SK-N-SH (cell line): ENCODE measurements around the gene RBM38. TPM values are rescaled to one million over a fixed set of nuclear protein-coding genes. Genes with fewer than 3 reads are reported as not detected.

ENCODE experiments used
- CTCF ChIA-PET: fragments of 300-600, 350-600 bp; formaldehyde crosslinking; extraction: SDS; loops from one replicate; lab custom pipeline; 2021; lab: Yijun Ruan, JAX
- POLR2A ChIA-PET: fragments of 350-600 bp; sonication (Branson Sonifier 250); formaldehyde crosslinking; extraction: SDS; loops from one replicate; lab custom pipeline; 2020; ENCODE audit warnings: antibody characterized with exemption, inconsistent platforms; lab: Yijun Ruan, JAX
- DNase-seq: peaks from one replicate; pipeline ENCODE4 v3.0.0; 2012
- H2AFZ ChIP-seq: fragments of 200-600 bp; sonication (generic); 2 replicates; pipeline ENCODE4 v1.8.1; 2016; ENCODE audit warnings: antibody characterized with exemption, mild to moderate bottlenecking, low read depth
- H3F3A ChIP-seq: fragments of 200-600 bp; sonication (generic); replicated peaks from 2 replicates; pipeline ENCODE3; 2016; ENCODE audit warnings: antibody characterized with exemption, mild to moderate bottlenecking; ENCODE audit not compliant: insufficient read depth
- H3K27ac ChIP-seq, 2 experiments: fragments of 200-500 bp in 1 of 2; fragments of 200-600 bp in 1 of 2; sonication (Bioruptor generic) in 1 of 2; sonication (generic), shearing (Covaris generic) in 1 of 2; 2 replicates each; pipeline versions ENCODE4 v1.5.1 to v1.6.1; 2014 to 2016; ENCODE audit warnings: low read depth in 2 of 2, inconsistent platforms in 1 of 2, low read length in 1 of 2, mild to moderate bottlenecking in 1 of 2, mixed read lengths in 1 of 2
- H3K27me3 ChIP-seq: fragments of 200-600 bp; sonication (generic), shearing (Covaris generic); 2 replicates; pipeline ENCODE4 v1.6.1; 2016; ENCODE audit warnings: mixed run types; ENCODE audit not compliant: insufficient read depth
- H3K36me3 ChIP-seq, 2 experiments: fragments of 200-500 bp in 1 of 2; fragments of 200-600 bp in 1 of 2; sonication (Bioruptor generic) in 1 of 2; sonication (generic) in 1 of 2; replicated peaks in 1 of 2; 2 replicates each; pipeline versions ENCODE3 to v1.5.1; 2014 to 2016; ENCODE audit warnings: low read length in 1 of 2, mild to moderate bottlenecking in 1 of 2; ENCODE audit not compliant: insufficient read depth in 2 of 2, control insufficient read depth in 1 of 2
- H3K4me1 ChIP-seq, 2 experiments: fragments of 200-500 bp in 1 of 2; fragments of 200-600 bp in 1 of 2; sonication (Bioruptor generic) in 1 of 2; sonication (generic), shearing (Covaris generic) in 1 of 2; 2 replicates each; pipeline versions ENCODE4 v1.5.1 to v1.6.1; 2014 to 2016; ENCODE audit warnings: low read depth in 1 of 2, low read length in 1 of 2, mixed run types in 1 of 2; ENCODE audit not compliant: insufficient read depth in 2 of 2, control insufficient read depth in 1 of 2
- H3K4me2 ChIP-seq: fragments of 200-600 bp; sonication (generic), shearing (Covaris generic); 2 replicates; pipeline ENCODE4 v1.6.1; 2017; ENCODE audit warnings: mixed run types
- H3K4me3 ChIP-seq, 2 experiments: fragments of 200-500 bp in 1 of 2; fragments of 200-600 bp in 1 of 2; sonication (Bioruptor generic) in 1 of 2; sonication (generic), shearing (Covaris generic) in 1 of 2; 2 replicates each; pipeline versions ENCODE4 v1.5.1 to v1.8.1; 2014 to 2016; ENCODE audit warnings: low read depth in 2 of 2, inconsistent platforms in 1 of 2, low read length in 1 of 2, mild to moderate bottlenecking in 1 of 2, mixed read lengths in 1 of 2, moderate library complexity in 1 of 2
- H3K79me2 ChIP-seq: fragments of 200-600 bp; sonication (generic); 2 replicates; pipeline ENCODE4 v1.8.1; 2017; ENCODE audit warnings: mild to moderate bottlenecking; ENCODE audit not compliant: insufficient read depth
- H3K9ac ChIP-seq: fragments of 200-600 bp; sonication (generic); 2 replicates; pipeline ENCODE4 v1.6.1; 2017; ENCODE audit warnings: mixed run types
- H3K9me2 ChIP-seq: fragments of 200-600 bp; sonication (generic); 2 replicates; pipeline ENCODE4 v1.6.1; 2017; ENCODE audit warnings: mixed run types
- H3K9me3 ChIP-seq: fragments of 200-600 bp; sonication (generic); 2 replicates; pipeline ENCODE4 v1.6.1; 2017; ENCODE audit warnings: mixed run types, mild to moderate bottlenecking, moderate library complexity
- H4K20me1 ChIP-seq: fragments of 200-600 bp; sonication (generic); 2 replicates; pipeline ENCODE4 v1.6.1; 2017; ENCODE audit warnings: mild to moderate bottlenecking, mixed run types; ENCODE audit not compliant: insufficient read depth
- CHD2 ChIP-seq: fragments of 150-350 bp; IDR thresholded peaks from 2 replicates; pipeline ENCODE4 v1.6.1; 2018; ENCODE audit warnings: low read length; ENCODE audit not compliant: partially characterized antibody
- FOSL2 ChIP-seq: IDR thresholded peaks from 2 replicates; pipeline ENCODE4 v1.4.0; 2012; ENCODE audit warnings: low read depth, mild to moderate bottlenecking, moderate library complexity, borderline replicate concordance
- GABPA ChIP-seq: IDR thresholded peaks from 2 replicates; pipeline ENCODE4 v1.4.0; 2012; ENCODE audit warnings: low read depth, mild to moderate bottlenecking
- IRF3 ChIP-seq: fragments of 150-350 bp; IDR thresholded peaks from 2 replicates; pipeline ENCODE4 v1.6.1; 2016; ENCODE audit warnings: mild to moderate bottlenecking, low read depth, low read length
- MEF2A ChIP-seq: IDR thresholded peaks from 2 replicates; pipeline ENCODE4 v1.4.0; 2012; ENCODE audit warnings: low read depth, borderline replicate concordance
- NFIC ChIP-seq: IDR thresholded peaks from 2 replicates; pipeline ENCODE4 v1.4.0; 2012; ENCODE audit warnings: borderline replicate concordance
- POLR2AphosphoS5 ChIP-seq: IDR thresholded peaks from 2 replicates; pipeline ENCODE4 v1.6.1; 2012; ENCODE audit warnings: low read depth, low read length
- REST ChIP-seq: IDR thresholded peaks from 2 replicates; pipeline ENCODE4 v1.6.1; 2012; ENCODE audit warnings: mild to moderate bottlenecking, low read depth, low read length, moderate library complexity
- TAF1 ChIP-seq: IDR thresholded peaks from 2 replicates; pipeline ENCODE4 v1.6.1; 2012; ENCODE audit warnings: low read depth, mild to moderate bottlenecking, low read length, moderate library complexity, borderline replicate concordance
- TEAD4 ChIP-seq: IDR thresholded peaks from 2 replicates; pipeline ENCODE4 v1.4.0; 2012; ENCODE audit warnings: mild to moderate bottlenecking, borderline replicate concordance; ENCODE audit not compliant: insufficient read depth
- YY1 ChIP-seq: IDR thresholded peaks from 2 replicates; pipeline ENCODE4 v1.4.0; 2012; ENCODE audit warnings: low read depth, mild to moderate bottlenecking
- ZBTB33 ChIP-seq: IDR thresholded peaks from 2 replicates; pipeline ENCODE4 v1.4.0; 2012; ENCODE audit warnings: low read depth, borderline replicate concordance
- WGBS: methylation state at CpG from one replicate; pipeline ENCODE4 v1.1.6; 2017; ENCODE audit warnings: low lambda C conversion rate; 5-methylcytosine and 5-hydroxymethylcytosine counted together
- polyA plus RNA-seq, 3 experiments: library from polyadenylated mRNA; depleted of rRNA; stranded (reverse); fragments of >200 nt; gene quantifications; 2 replicates each; pipeline ENCODE4 v1.2.3, GENCODE V29; 2012

The RBM38 gene
- polyA plus RNA-seq, 1 of the 3 experiments (the other 2 are of a cell fraction) = 11.5 TPM

DNA sequence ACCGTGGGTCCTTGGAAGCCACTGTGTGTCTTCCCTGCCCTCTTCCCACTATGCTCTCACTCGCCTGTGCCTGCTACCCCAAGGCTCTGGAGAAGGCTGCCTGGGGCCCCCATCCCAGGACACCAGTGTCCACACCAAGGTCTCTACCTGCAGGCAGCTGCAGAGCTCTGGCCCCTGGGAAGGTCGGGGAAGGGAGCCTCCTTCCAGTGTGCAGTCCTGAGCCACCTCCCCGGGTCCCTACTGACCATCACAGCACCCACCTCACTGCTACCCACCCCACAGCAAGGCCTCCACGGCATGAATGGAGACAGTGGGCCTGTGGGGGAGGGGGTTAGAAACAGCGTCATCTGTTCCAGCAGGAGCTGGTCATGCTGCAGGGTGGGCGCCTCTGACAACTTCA is 35.6 kb downstream of the RBM38 start:
- CTCF ChIA-PET = interaction anchor here (0.6 to 1.1 kb wide), 2 partner anchors 72 to 105 kb away, joined by 3 to 4 read pairs; no protein-coding TSS in a partner anchor
- H3K4me2 ChIP-seq = no peak overlapping the region
- H3K9ac ChIP-seq = no peak overlapping the region
- no peaks in the 10 kb centered on the region for H4K20me1 ChIP-seq
- no peak overlapping the region for H3K27ac ChIP-seq
- H3K9me2 ChIP-seq = no peaks in the 10 kb centered on the region
- H3F3A ChIP-seq = no peaks in the 10 kb centered on the region
- no peak overlapping the region for H3K4me3 ChIP-seq
- DNase-seq = no peak
- no peak for TF ChIP-seq CHD2
- no peak for TF ChIP-seq TEAD4
- no peak for TF ChIP-seq GABPA
- TF ChIP-seq TAF1 = no peak
- TF ChIP-seq POLR2AphosphoS5 = no peak
- TF ChIP-seq REST = no peak
- H3K27me3 ChIP-seq = no peaks in the 10 kb centered on the region
- no peak overlapping the region for H2AFZ ChIP-seq
- no peaks in the 10 kb centered on the region for H3K36me3 ChIP-seq
- no peaks in the 10 kb centered on the region for H3K79me2 ChIP-seq
- 85% methylated on average over 4 of the region's 7 CpGs for WGBS
- H3K9me3 ChIP-seq = no peaks in the 10 kb centered on the region
- H3K4me1 ChIP-seq = no peaks in the 10 kb centered on the region
- POLR2A ChIA-PET = no interaction called here

DNA sequence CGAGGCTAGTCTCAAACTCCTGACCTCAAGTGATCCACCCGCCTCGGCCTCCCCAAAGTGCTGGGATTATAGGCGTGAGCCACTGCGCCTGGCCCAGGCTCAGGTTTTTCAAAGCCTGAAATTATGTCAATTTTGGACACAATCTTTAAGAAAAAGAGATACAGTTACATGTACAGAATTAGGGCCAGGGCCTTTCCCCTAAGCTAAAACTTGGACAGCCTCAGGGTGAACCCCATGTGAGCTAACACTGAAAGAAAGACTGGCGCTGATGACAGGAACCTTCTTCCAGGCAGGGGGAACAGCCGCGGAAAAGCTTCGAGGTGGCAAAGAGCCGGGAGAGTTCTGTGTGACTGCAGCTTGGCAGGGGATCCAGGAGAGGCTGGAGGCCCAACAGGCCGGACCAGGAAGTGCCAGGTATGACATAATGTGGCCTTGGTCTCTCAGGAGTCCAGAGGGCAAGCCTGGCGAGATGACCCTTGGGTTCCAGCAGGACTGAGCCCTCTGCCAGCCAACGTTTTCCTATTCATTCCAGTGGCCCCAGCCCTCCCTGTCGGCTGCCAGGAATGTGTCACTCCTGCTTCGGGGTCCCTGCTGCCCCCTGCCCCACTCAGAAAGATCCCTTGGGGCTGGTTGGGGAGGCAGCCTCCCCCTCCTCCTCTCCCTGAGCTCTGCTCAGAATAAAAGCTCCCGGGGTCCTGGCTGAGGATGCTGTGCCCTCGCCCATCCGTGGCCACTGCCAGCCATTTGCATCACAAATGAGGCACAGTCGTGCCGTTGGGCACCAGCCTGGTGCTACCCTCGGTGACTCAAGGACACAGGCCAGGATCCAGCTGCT is 37.3 kb downstream of the RBM38 start:
- Histone ChIP-seq H3K9me3 (no peaks in the 10 kb centered on the region), H3K4me3 (no peak overlapping the region), H3F3A (no peaks in the 10 kb centered on the region), H3K9ac (no peak overlapping the region)
- POLR2A ChIA-PET = no interaction called here
- no peak for TF ChIP-seq YY1
- no peak for TF ChIP-seq ZBTB33
- TF ChIP-seq MEF2A = no peak
- no peak for TF ChIP-seq FOSL2
- TF ChIP-seq NFIC = no peak
- no peak for TF ChIP-seq IRF3
- TF ChIP-seq, all 33 proteins: peak for 0
- Histone ChIP-seq H3K79me2 (no peaks in the 10 kb centered on the region), H4K20me1 (no peaks in the 10 kb centered on the region), H3K4me2 (no peak overlapping the region), H3K36me3 (no peaks in the 10 kb centered on the region), H3K4me1 (no peaks in the 10 kb centered on the region), H3K27ac (no peak overlapping the region), H3K9me2 (no peaks in the 10 kb centered on the region), H2AFZ (no peak overlapping the region), H3K27me3 (no peaks in the 10 kb centered on the region)
- CTCF ChIA-PET = interaction anchor here (1.5 kb wide), 1 partner anchor 11 kb away, joined by 5 read pairs; no protein-coding TSS in a partner anchor
- WGBS = 80% methylated on average over 17 of the region's 21 CpGs
- no peak for DNase-seq
